Right forelimb (tissue), 1 donor: Measurements from ENCODE around the gene ADAMTS17.
"Not testable (repeated sequence)": the region's sequence is repeated elsewhere in the genome, so short reads cannot be mapped to it uniquely, and the experiment has no call there.

Experiments used
- DNase-seq: peaks from one replicate; pipeline ENCODE4 v3.0.0-alpha.2; 2018

The ADAMTS17 gene

DNA sequence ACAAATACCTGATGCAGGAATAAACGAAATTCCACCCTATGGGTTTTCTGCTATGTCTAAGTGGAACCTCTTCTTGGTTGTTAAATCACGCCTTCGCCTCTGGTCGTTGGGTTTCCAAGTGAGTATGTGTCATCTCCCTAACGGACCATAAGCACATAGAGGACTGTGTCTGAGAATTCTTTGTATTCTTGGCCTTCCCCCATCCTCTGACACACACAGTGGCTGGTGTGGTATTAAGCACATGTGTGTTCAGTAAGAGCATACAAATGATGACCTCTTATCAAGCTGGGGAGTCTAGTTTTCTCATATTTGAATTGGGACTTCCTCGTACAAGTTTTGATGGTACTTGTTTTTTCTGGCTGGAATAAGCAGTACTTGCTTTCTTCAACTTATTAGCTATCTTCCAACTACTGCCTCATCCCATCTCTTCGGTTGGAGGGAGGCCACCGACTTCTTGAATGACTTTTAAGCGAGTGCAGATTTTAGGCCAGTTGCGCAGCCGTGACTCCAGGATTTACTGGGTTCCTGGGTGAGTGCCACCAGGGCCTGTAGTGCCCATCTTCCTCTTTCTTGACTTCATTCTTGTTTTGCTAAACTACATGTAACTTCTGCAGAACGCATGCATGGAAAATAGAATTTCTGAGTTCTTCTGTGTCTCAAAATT is 240.2 kb downstream of the ADAMTS17 start:
- no peak for DNase-seq

DNA sequence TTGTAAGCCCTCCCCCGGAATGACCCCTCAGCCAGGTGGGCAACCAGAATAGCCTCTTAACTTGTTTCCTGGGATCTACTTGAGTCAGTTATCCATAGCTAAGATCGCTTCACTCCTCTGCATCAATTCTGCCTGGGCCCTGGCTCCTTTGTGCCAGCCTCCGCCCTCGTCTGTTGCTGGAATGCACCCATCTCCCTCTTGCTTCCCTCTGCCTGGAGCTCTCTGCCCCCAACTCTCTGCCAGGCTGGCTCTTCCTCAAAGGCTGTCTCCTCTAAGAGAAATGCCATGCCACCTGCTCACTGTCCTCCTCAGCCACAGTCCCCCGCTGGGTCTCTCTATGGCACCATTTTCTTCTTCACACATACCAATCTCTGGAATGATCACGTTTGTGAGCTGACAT is 240.8 kb downstream of the ADAMTS17 start:
- DNase-seq, result no peak

DNA sequence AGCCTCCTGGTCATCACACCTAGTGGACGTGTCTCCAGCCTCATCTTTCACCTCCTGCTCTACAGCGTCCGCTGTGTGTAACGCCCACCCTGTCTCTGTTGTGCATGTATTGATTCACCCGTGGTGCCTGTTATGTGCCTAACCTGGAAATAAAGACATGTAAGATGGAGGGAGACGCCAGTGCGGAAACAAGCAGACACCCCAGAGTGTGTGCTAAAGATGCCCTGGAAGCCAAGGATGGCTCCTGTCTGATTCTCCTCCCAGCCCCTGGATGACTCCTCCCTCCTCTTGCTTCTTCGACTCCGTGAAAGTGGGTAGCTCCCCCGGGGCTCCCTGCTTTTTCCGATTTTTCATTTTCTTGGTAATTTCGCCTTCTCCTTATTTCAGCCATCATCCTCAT is 241.8 kb downstream of the ADAMTS17 start:
- no peak for DNase-seq

DNA sequence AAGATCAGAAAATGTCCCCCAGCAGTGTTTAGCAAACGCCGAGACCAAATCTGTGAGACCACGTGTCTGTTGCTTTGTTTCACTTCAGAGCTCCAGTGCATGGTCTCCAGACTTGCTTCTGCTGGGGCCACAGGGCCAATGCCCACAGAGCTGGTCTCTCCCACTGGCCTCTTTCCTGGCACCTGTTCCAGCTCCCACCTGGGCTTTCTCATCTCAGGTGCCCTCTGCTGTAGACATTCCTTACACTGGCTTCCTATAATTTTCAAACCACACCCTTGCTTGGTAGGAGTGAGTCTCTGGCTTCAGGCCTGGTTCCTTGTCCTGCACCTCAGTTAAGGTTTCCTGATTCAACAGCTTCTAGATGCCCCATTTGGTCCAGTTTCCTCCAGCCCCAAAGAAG is 243.1 kb downstream of the ADAMTS17 start:
- DNase-seq, result no peak

DNA sequence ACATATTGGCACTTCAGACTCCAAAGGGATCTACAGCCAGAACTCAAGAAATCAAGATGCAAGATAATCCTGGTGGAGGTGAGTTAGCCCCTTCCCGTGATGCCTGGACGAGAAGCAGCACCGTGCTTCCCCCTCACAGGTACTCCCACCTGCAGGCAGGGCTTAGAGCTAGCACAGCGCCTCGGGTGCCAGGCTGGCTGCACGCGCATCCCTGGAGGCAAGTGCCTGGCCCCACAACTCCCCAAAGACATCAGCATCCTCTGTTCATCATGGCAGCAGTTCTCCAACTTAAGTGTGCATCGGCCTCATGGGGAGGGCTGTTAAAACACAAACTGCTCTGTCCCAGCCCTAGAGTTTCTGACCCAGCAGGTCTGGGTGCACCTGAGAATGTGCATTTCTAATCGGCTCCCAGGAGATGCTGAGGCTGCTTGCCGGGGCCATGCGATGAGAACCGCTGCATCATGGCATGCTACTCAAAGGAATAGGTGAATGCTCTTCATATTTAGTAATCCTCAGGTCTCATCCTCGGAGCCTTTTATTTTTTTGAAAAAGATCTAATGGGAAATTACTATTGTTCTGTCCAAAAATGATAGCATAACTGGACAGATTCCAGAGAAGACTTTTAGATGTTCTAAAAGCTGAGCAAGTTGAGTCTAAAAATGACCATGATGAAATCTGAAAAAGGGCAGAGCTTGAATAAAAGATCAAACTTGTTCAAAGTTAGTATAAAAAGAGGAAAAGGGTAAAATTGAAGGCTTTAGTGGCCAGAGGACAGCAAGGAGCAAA is 244.2 kb downstream of the ADAMTS17 start:
- no peak for DNase-seq

DNA sequence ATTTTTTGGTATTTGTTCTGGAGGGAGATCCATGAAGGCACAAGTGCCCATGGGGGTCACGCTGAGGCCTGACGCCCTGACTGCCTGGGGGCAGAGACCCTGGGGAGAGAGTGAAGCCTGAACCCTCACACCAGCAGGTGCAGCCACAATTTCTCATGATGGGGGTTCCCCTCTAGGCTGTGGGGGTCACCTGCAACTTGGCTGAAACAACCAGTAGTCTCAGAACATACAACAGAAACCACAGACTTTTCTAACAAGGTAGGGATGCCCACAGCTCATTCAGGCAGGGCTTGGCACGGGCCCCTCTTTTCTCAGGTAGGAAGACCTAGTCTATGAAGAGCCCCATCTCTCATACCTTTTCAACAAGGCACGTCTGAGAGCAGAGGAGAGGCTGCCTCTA is 245.1 kb downstream of the ADAMTS17 start:
- no peak for DNase-seq

DNA sequence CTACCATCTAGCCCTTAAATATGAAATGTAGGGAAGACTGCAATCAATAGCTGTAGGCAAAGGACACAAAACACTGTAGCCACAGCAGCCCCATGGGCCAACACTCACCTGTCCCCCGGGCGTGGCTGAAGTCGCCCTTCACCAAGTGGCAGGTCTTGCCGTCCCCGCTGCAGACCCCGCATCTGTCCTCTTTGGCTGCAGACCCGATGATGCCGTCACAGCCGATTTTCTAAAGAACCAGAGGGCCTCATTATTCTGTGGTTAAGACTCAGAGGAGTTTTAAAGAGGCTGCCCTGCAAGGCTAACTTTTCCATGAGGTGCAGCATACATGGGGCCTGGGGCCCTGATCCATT is 245.6 kb downstream of the ADAMTS17 start:
- no peak for DNase-seq

DNA sequence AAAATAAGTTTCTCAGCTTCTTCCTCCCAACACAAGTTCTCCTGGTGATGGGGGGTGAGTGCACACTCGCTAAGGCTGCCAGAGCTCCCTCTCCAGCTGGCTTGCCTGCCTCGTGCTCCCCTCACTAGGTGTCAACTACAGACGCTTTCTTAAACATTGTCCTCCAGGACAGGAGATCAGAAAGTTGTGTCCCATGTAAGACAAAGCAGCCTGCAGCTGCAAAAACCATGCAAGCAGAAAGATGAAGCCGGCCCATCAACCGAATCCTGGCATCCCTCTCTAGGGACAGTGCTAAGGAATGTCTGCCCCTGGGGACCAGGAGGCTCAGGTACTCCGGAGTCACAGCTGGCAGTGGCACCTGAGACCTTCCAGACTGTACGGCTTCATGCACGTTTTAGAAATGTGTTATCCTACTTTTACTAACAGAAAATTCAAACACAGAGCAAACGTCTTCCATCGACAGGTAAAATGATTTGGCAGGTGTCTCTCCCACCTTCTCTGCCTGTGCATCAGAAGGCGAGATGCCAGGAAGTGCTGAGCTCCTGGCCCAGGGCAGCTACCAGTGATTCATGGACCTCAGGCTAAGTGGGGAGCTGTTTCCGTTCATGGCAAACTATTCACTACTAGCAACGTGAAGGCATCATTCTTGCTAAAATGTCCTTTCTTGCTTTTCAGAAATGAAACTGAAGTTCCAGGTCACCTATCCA is 246.1 kb downstream of the ADAMTS17 start:
- no peak for DNase-seq

DNA sequence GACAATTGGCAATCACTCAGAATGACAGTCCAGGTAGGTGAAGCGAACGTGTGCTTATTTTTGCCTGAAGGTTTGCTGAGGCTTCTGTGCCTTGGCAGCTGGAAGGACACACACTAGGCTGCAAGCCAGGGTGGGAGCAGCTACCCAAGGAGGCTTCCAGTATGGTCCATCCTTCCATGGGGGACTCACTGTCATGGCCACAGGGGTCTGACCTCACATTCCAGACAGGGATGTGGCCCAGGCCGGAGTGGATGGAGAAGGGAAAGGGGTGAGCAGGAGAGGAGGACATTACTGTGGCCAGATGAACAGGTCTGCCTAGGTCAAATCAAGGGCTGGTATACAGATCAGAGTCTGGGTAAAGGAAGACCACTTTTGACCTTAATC is 247.7 kb downstream of the ADAMTS17 start:
- no peak for DNase-seq

DNA sequence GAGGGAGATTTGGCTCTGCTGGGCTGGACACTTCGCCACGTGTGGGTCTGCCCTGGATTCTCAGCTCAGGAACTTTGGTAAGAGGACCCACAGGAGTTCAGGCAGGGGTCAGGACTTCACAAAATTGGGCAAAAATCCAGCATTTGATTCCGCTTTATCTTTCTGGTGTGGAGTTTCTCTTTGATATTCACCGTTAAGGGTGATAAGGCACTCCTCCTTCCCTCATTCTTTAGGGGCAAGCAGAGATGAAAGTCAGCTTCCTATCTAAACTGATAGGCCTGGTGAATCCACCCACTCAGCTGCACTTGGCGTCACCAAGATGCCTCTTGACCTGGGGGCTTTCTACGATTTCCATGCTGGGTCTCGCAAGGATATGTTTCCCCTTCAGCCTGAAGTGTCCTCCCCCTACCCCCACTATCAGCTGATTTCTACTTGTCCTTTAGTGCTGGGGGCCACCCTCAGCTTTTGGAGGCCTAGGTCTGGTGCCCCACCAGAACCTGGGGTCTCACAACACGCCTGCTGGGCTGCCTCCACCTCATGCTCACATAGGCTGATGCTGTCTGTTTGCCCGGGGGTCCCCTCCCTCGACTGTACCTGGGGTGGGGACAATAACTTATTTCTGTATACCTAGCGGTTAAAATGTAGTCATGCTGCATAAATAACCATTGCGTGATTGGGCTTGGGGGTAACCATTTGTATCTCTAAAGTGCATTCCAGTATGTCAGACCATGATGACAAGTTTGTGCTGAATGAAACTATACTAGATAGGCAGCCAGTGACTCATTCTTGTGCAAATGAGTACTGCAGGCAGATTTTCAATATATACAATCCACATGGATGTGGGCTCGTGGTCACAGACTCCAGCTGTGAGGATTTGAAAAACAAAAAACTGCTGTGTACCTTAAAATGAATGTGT is 248.3 kb downstream of the ADAMTS17 start:
- no peak for DNase-seq

DNA sequence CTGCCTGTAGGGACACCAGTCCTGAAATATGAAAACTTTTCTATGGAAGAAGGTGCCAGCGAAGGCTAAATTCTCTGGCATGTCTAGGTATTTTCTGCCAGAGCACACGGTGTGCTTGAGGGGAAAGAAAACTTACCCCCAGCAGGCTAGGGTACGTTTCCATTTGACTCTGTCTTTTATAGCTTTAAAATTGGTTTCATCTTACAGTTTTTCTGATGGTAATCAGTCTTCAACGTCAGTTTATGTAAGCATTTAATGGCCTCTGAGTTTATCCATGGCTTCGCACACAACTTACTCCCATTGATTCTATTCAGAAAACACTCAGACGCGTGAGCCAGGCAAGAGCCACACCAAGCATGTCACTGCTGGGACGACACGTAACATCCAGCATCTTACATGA is 249.7 kb downstream of the ADAMTS17 start:
- no peak for DNase-seq

DNA sequence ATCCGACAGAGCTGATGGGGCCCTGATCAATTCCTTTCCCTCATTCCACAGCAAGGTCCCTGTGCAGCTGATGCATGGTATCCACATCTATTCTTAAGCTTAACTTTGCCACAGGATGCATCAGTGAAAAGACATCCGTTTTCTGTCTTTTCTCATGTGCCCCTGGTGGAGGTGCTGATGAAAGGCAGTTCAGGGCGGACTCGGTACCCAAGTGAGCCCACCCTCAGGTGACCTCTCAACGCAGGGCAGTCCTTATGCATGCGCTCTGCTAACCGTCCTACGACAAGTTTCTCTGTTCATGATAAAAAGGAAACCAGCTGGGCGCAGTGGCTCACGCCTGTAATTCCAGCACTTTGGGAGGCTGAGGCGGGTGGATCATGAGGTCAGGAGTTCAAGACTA is 251.4 kb downstream of the ADAMTS17 start:
- DNase-seq, result no peak

DNA sequence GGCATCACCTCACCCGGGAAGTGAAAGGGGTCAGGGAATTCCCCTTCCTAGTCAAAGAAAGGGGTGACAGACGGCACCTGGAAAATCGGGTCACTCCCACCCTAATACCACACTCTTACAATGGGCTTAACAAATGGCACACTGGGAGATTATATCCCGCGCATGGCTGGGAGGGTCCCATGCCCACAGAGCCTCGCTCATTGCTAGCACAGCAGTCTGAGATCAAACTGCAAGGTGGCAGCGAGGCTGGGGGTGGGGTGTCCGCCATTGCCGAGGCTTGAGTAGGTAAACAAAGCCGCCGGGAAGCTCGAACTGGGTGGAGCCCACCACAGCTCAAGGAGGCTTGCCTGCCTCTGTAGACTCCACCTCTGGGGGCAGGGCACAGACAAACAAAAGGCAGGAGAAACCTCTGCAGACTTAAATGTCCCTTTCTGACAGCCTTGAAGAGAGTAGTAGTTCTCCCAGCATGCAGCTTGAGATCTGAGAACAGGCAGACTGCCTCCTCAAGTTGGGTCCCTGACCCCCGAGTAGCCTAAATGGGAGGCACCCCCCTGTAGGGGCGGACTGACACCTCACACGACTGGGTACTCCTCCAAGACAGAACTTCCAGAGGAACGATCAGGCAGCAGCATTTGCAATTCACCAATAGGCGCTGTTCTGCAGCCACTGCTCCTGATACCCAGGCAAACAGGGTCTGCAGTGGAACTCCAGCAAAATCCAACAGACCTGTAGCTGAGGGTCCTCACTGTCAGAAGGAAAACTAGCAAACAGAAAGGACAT is 257.5 kb downstream of the ADAMTS17 start:
- not testable (repeated sequence) for DNase-seq

DNA sequence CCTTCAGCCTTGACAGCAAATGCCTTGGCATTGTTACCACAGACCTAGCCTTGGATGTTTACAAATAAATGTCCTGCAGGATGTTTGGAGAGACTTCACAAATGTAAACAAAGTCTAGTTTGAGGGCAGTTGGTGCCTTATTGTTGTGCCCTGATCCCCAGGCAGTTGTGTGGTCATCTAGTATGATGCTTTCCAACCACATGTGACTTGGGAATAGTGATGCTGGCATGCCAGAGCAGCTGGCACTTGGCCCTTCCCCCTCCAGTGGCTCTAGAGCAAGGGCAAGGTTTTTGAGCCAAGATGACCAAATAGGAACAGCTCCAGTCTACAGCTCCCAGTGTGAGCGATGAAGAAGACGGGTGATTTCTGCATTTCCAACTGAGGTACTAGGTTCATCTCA is 258.2 kb downstream of the ADAMTS17 start:
- no peak for DNase-seq

DNA sequence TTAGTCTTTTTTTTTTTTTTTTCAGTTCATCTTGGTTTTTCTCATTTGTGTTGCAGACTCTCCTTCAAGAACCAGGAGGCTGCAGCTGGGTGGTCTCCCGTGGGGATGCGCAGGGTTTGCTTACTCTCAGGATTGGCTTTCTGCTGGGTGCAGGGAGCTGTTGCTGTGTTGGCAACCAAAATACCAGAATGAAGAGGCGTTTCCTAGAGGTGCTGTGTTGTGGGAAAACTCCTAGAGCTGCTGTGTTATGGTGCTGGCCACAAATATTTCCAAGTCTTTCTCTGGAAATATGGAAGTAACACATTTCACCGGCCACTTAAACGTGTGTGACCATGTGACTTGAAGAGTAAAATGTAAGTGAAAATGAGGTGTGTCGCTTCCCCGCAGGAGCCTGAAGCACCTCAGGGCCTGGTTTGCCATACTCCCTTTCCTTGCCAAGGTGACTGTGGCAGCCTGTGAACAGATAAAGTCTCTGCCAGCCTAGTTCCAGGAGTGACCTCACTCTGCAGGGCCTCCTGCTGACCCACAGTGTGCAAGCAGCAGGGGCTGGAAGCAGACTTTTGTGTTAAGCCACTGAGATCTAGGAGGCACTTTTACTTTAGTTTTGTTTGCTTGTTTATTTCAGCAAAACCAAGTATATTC is 258.9 kb downstream of the ADAMTS17 start:
- DNase-seq, result no peak

DNA sequence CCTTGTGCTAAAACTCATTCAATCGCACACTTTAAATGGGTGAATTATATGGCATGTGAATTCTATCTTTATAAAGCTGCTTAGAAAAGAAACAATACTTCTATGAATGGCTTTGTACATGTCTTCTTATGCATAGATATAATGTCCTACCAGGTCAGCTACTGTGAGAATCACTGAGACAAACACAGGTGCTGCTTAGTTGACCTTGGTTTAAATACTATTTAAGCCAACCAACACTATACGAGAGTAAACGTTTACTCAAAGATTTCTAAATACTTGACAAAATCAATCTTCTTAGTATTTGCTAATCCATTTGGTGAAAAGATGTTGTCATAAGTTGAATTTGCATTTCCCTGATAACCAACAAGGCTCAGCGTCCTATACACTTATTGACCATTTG is 260.3 kb downstream of the ADAMTS17 start:
- DNase-seq, result no peak

DNA sequence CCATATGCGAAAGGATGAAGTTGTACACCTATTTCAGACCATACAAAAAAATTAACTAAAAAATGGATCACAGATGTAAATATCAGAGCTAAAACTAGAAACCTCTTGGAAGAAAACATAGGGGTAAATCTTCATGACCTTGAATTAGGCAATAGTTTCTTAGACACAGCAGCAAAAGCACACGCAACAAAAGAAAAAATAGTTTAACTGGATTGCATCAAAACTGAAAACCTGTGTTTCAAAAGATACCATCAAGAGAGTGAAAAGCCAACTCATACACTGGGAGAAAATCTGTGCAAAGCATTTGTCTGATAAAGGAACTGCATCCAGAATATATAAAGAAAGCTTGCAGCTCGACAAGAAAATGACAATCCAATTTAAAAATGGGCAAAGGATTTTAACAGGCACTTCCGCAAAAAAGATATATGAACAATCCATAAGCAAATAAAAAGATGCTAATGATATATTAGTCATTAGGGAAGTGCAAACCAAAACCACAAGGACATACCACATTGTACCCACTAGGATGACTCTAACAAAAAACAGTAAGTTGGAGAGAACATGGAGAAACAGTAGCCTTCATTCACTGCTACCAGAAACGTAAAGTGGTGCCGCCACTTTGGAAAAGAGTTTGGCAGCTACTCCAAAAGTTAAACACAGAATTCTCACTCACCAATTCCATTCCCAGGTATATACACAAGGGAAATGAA is 263.1 kb downstream of the ADAMTS17 start:
- no peak for DNase-seq

DNA sequence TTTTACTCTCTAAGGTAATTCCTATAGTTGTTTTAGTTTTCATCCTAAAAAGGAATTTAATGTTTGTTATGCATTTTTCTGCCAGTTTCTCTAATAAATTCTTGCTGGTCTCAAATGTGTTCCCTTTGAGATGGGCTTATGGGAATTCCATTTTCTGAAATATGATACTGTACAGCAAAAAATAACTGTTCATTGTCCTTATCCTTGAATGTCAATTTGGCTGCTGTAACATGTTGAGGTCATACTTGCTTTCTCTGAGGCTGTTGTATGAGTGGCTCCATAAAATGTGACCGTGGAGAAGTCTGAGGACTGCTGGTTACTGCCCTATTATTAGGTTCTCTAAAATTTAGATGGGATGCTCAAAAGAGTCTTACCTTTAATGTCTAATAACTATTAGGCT is 266.5 kb downstream of the ADAMTS17 start:
- no peak for DNase-seq

DNA sequence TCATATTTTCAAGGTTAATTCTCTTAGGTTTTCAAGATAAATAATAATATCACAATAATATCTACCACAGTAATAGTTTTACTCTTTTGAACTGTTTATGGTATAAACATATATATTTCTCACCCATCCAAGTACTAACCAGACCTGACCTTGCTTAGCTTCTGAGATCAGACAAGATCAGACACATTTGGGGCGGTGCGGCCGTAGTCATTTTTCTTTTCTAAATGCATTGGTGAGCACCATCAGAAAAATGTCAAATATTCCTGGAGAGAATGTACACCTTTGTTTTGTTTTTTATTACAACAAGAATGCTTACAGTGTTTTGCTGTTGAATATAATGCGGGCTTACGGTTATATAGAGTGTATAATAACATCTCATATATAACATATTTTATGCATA is 267.8 kb downstream of the ADAMTS17 start:
- DNase-seq, result no peak

DNA sequence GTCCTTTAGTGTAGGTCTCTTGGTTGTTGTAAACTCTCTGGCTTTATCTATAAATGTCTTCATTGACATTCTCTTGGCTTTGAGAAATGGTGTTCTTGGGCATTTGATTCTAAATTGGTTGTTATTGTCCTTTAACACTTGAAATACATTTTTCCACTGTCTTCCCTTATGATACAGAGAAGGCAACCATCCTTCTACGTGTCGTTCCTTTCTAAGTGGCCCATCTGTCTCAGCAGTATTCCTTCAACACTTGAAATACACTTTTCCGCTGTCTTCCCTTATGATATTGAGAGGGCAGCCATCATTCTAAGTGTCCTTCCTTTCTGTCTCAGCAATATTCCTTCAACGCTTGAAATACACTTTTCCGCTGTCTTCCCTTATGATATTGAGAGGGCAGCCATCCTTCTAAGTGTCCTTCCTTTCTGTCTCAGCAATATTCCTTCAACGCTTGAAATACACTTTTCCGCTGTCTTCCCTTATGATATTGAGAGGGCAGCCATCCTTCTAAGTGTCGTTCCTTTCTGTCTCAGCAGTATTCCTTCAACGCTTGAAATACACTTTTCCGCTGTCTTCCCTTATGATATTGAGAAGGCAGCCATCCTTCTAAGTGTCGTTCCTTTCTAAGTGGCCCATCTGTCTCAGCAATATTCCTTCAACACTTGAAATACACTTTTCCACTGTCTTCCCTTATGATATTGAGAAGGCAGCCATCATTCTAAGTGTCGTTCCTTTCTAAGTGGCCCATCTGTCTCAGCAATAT is 275.1 kb downstream of the ADAMTS17 start:
- DNase-seq, result not testable (repeated sequence)
